Stimulated activated CD8-positive, alpha-beta memory T cell treated with anti-CD3 and anti-CD28 coated beads, Interleukin-12 subunit alpha, Interleukin-12 subunit beta, amount 100 ng/mL, for 1 hour (primary cell): ENCODE data around the gene IFITM5.
"Not testable (repeated sequence)": the region's sequence is repeated elsewhere in the genome, so short reads cannot be mapped to it uniquely, and the experiment has no call there.

Experiments
- DNase-seq: peaks from one replicate; pipeline ENCODE4 v3.0.0-alpha.2; 2020; ENCODE audit warnings: low read depth

Gene IFITM5

DNA sequence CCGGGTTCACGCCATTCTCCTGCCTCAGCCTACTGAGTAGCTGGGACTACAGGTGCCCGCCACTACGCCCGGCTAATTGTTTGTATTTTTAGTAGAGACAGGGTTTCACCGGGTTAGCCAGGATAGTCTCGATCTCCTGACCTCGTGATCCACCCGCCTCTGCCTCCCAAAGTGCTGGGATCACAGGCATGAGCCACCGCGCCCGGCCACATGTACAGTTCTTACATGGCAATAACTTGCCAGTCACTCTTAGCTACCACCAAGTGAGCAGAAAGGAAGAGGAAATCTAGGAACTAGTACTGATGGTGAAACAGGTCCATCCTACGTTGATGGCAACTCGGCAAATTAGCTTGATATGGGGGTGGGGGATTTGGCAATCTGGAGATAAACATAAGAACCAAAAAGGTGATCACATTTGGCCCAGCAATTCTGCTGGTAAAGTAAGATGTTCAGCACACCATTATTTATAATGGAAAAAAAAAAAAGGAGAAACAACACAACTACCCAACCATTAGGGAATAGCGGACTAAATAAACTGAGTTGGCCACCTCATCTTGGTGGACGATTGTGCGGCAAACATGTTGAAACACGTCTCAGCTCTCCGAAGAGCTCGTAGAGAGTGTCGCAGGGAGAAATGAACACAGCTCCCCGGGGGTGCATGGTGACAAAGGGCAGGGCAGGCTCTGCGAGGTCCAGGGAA lies 15.8 kb downstream of the IFITM5 start:
- DNase-seq: no peak

- no peak for DNase-seq
These were observed 16.5 kb downstream of the IFITM5 start for GRCh38 chr11:282630-283360.

- DNase-seq: no peak
These were observed 17.2 kb downstream of the IFITM5 start for GRCh38 chr11:282171-282570.

GRCh38 chr11:281486-282161 lies 17.7 kb downstream of the IFITM5 start:
- DNase-seq: no peak

DNA sequence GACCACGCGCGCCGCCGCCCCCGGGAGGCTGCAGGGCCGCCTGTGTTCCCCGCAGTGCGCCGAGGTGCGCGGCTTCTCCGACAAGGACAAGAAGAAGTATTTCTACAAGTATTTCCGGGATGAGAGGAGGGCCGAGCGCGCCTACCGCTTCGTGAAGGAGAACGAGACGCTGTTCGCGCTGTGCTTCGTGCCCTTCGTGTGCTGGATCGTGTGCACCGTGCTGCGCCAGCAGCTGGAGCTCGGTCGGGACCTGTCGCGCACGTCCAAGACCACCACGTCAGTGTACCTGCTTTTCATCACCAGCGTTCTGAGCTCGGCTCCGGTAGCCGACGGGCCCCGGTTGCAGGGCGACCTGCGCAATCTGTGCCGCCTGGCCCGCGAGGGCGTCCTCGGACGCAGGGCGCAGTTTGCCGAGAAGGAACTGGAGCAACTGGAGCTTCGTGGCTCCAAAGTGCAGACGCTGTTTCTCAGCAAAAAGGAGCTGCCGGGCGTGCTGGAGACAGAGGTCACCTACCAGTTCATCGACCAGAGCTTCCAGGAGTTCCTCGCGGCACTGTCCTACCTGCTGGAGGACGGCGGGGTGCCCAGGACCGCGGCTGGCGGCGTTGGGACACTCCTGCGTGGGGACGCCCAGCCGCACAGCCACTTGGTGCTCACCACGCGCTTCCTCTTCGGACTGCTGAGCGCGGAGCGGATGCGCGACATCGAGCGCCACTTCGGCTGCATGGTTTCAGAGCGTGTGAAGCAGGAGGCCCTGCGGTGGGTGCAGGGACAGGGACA lies 18.4 kb downstream of the IFITM5 start:
- DNase-seq: no peak

DNA sequence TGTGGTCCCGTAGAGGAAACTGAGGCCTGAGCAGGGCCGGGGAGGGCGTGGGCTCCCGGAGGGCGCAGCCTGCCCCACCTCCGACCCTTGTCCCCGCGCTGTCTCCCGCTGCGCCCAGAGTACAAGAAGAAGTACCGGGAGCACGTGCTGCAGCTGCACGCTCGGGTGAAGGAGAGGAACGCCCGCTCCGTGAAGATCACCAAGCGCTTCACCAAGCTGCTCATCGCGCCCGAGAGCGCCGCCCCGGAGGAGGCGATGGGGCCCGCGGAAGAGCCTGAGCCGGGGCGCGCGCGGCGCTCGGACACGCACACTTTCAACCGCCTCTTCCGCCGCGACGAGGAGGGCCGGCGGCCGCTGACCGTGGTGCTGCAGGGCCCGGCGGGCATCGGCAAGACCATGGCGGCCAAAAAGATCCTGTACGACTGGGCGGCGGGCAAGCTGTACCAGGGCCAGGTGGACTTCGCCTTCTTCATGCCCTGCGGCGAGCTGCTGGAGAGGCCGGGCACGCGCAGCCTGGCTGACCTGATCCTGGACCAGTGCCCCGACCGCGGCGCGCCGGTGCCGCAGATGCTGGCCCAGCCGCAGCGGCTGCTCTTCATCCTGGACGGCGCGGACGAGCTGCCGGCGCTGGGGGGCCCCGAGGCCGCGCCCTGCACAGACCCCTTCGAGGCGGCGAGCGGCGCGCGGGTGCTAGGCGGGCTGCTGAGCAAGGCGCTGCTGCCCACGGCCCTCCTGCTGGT lies 19.2 kb downstream of the IFITM5 start:
- DNase-seq: no peak

DNA sequence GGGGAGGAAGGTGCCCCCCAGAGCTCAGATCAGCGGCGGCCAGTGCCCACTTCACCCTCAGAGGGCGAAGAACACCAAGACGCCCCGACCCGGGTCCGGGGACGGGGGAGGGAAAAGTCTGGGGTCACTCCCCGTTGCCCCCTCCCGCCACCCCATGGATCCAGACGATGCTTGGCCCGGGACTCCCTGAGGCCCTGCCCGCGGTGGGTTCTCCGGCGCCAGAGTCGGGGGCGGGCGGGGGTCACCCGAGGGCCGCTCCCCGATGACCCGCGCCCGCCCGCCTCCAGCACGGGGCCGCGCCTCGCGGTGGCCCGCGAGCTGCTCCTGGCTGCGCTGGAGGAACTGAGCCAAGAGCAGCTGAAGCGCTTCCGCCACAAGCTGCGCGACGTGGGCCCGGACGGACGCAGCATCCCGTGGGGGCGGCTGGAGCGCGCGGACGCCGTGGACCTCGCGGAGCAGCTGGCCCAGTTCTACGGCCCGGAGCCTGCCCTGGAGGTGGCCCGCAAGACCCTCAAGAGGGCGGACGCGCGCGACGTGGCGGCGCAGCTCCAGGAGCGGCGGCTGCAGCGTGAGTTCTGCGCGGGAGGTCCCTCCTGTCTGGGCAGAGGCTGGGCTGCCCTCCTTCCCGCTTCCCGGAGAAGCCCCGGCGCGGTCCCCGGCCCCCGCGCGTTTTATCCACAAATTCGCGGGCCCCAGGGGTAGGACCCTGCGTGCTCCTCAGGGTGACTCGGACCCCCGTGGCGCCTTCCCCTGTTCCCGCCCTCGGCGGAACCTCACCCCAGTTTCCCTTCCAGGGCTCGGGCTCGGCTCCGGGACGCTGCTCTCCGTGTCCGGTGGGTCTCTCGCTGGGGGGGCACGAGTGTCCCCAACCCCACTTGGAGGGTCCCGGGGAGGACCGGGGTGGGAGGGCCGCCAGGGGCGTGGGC lies 20.0 kb downstream of the IFITM5 start:
- no peak for DNase-seq

GRCh38 chr11:278001-278951 lies 21.1 kb downstream of the IFITM5 start, which contains the start of gene NLRP6:
Gene NLRP6, plus strand, starts transcription at chr11:278407. Its CDS starts 163 bp downstream, at chr11:278570.
- no peak for DNase-seq

DNA sequence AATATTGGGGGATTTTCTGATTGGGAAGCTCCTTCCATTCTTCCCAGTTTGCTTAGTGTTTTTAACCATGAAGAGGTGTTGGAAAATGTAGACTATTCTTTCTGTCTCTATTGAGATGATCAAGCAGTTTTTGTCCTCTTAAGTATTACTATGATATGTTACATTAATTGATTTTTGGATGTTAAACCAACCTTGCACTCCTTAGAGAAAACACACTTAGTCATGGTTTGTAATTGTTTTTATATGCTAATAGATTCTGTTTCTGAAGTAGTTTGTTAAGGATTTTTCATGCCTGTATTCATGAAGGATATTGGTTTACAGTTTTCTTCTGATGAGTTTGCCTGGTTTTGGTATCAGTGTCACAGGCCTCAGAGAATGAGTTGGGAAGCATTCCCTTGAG lies 23.1 kb downstream of the IFITM5 start:
- no peak for DNase-seq

DNA sequence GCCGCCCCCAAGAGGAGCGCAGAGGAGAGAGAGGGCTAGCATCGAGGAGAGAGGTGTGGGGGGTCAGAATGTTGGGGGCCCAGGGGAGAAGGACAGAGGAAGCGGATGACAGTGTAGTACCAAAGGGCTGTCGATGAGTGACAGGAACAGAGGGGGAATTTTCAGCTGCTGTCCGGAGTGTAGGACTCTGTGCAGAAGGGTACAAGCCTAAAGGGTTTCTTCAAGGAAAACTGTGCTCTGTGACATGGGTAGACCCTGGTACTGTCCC lies 26.5 kb downstream of the IFITM5 start:
- DNase-seq: no peak

DNA sequence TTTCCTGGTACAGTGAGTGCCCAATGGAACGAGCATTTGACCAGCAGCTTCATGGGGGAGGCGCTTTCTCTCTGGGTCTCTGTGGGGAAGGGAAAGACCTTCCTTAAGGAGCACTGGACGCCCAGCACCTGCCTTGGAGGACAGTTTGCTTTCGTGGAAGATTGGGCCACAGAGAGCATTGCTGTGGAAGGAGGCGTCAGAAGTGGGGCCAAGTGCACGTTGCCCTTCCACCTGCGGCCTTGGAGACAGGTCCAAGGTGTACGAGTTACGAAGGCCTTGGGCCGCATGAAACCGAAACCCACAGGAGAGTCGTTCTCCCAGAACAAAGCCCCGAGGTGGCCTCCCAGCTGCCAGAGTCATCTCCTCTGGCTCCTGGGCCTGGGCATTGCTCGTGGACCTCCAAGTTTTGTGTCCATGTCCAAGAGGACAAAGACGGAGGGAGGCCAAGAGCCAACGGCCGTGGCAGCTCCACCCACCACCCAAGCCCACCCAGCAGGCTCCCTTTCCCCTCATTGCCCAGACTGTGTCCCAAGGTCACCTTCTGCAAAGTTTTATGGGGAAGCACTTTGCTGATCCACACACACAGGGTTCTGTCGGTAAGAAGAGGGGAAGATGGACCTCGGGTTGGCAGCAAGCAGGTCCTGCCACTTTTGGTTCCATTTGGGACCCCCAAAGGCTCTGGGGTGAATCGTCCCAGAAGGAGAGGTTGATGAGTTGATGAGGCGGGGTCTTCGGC lies 27.0 kb downstream of the IFITM5 start:
- DNase-seq: no peak

DNA sequence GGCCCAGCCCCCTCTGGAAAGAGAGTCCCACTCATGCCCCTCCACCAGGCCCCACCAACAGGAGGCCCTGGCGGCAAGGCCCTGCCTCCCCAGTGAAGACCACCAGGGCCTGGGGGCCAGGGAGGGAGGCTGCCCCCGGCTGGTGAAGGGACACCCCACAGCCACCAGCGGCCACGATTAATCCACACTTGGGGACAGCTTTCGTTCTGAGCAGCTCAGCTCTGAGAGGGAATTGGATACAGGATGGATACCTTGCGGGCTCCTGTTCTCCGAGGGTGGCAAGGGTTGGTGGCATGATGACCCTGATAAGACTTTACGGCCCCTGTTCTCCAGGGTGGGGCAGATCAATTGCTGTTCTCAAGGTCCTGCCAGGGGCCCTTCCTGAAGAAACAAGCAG lies 28.0 kb downstream of the IFITM5 start:
- DNase-seq: no peak

- DNase-seq: no peak
These were observed 28.6 kb downstream of the IFITM5 start for GRCh38 chr11:270451-271318.

GRCh38 chr11:269146-269890 lies 30.0 kb downstream of the IFITM5 start:
- DNase-seq: no peak

GRCh38 chr11:268716-269145 lies 30.6 kb downstream of the IFITM5 start:
- not testable (repeated sequence) for DNase-seq

DNA sequence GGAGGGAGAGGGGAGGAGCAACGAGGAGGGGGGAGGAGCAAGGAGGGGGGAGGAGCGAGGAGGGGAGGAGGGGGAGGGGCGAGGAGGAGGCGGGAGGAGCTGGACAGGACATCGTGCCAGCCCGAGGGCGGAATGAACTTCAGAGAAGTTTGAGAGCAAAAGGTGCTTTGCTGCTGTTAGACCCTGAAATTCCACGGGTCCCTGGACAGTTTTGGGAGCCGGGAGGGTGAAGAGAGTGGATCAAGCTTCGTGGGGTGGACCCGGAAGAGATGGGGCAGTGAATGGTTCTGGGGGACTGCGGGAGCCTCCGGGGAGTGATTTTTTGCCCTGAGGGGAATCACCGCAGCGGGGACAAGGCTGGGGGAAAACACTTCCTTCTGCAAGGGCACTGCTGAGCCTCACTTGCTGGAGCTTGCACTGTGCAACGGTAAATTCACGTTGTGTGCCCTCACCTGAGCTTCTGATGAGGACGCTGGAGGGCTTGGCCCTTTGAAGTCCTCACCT lies 31.8 kb downstream of the IFITM5 start:
- DNase-seq: no peak
